ENCODE results near the gene NFILZ. TPM values are rescaled to one million over a fixed set of nuclear protein-coding genes. Genes with fewer than 3 reads are reported as not detected.

Gene NFILZ
- total and polyA plus RNA-seq, 2 of the 8 experiments (the other 6 are each of a cell fraction or from before 2014, with no cell fraction given): not detected

DNA sequence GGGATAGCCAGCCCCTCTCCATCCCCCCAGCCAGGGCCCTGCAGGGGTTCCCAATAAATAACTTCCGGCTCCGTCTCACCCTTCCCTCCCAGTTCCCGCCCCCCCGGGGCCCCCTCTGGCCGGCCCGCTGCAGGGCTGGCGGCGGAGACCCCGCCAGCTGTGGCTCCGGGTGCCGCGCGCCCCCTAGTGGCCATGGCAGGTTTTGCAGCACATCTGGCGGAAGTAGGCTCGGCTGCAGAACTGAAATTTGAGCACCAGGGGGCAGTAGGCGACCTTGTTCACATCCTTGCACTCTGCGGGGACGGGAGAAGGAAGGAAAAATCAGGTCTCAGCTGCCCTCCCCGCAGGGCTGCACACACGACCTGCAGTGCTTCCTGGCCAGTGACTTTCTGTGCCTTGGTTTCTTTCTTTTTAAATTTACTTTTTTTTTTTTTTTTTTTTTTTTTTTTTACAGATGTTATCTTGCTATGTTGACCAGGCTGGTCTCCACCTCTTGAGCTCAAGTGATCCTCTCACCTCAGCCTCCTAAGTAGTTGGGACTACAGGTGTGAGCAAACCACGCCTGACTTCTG, 49.6 kb upstream of the NFILZ start (continued):
- TF ChIP-seq GABPA (IDR thresholded peaks at IDR 0.05; ENCODE audit: borderline replicate concordance, insufficient read depth, low read length): peak; percentile 54; the same call in 1 of the 2 replicates
- TF ChIP-seq, protein P1, sequence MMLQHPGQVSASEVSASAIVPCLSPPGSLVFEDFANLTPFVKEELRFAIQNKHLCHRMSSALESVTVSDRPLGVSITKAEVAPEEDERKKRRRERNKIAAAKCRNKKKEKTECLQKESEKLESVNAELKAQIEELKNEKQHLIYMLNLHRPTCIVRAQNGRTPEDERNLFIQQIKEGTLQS (IDR thresholded peaks at IDR 0.05; ENCODE audit: insufficient read depth, low read depth, low read length): peak; percentile 73
- no peak for TF ChIP-seq CBX8 (IDR thresholded peaks at IDR 0.05; ENCODE audit: borderline replicate concordance, low read depth, low read length)
- TF ChIP-seq POLR2A (IDR thresholded peaks at IDR 0.05; ENCODE audit: control extremely low read depth in 1 of 2, low read depth in 2 of 2, low read length in 2 of 2): no peak
- no peak for TF ChIP-seq TEAD4 (IDR thresholded peaks at IDR 0.05; ENCODE audit: low read depth, low read length)
- TF ChIP-seq KDM4A (IDR thresholded peaks at IDR 0.05; ENCODE audit: low read depth, low read length, severe bottlenecking): no peak
- TF ChIP-seq EZH2 (IDR thresholded peaks at IDR 0.05; ENCODE audit: low read depth, low read length, severe bottlenecking): no peak
- no peak for TF ChIP-seq KDM5A (IDR thresholded peaks at IDR 0.05; ENCODE audit: low read length)
- no peak for TF ChIP-seq TAF1 (IDR thresholded peaks at IDR 0.05; ENCODE audit: low read depth, low read length)
- TF ChIP-seq, protein P2, sequence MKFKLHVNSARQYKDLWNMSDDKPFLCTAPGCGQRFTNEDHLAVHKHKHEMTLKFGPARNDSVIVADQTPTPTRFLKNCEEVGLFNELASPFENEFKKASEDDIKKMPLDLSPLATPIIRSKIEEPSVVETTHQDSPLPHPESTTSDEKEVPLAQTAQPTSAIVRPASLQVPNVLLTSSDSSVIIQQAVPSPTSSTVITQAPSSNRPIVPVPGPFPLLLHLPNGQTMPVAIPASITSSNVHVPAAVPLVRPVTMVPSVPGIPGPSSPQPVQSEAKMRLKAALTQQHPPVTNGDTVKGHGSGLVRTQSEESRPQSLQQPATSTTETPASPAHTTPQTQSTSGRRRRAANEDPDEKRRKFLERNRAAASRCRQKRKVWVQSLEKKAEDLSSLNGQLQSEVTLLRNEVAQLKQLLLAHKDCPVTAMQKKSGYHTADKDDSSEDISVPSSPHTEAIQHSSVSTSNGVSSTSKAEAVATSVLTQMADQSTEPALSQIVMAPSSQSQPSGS (IDR thresholded peaks at IDR 0.05; ENCODE audit: low read length): no peak
- no peak for TF ChIP-seq ZNF274 (IDR thresholded peaks at IDR 0.05; ENCODE audit: borderline replicate concordance, extremely low read depth, low read length)
- TF ChIP-seq JUN (IDR thresholded peaks at IDR 0.05; ENCODE audit: low read depth, low read length): no peak
- peak; percentile 90 to 91 for TF ChIP-seq RAD21 (IDR thresholded peaks at IDR 0.05 in 1 of 2, conservative IDR thresholded peaks at IDR 0.05 in 1 of 2; ENCODE audit: low read depth in 2 of 2, low read length in 2 of 2)
- TF ChIP-seq TBP (IDR thresholded peaks at IDR 0.05; ENCODE audit: low read depth, low read length): no peak
- no peak for TF ChIP-seq RFX5 (IDR thresholded peaks at IDR 0.05; ENCODE audit: borderline replicate concordance, low read depth, low read length)
- no peak for TF ChIP-seq POU5F1 (IDR thresholded peaks at IDR 0.05; ENCODE audit: low read depth, low read length)
- no peak for TF ChIP-seq HDAC6 (IDR thresholded peaks at IDR 0.05; ENCODE audit: low read depth, low read length)
- TF ChIP-seq, protein P3, sequence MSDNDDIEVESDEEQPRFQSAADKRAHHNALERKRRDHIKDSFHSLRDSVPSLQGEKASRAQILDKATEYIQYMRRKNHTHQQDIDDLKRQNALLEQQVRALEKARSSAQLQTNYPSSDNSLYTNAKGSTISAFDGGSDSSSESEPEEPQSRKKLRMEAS (IDR thresholded peaks at IDR 0.05): peak; percentile 29; the same call in 1 of the 2 replicates
- peak; percentile 70; the same call in 1 of the 2 replicates for TF ChIP-seq JUND (IDR thresholded peaks at IDR 0.05; ENCODE audit: low read length)
- TF ChIP-seq TCF12 (IDR thresholded peaks at IDR 0.05; ENCODE audit: low read depth, low read length): peak; percentile 92
- no peak for TF ChIP-seq BACH1 (IDR thresholded peaks at IDR 0.05; ENCODE audit: low read length)
- TF ChIP-seq BRCA1 (IDR thresholded peaks at IDR 0.05; ENCODE audit: low read depth, low read length): no peak
- no peak for TF ChIP-seq ASH2L (IDR thresholded peaks at IDR 0.05; ENCODE audit: low read length)

Data from H1 (cell line).